CD4-positive, alpha-beta T cell treated with Interleukin-15 for 1 hour (primary cell): ENCODE measurements around the gene PODXL2.
"Not testable (repeated sequence)": the region's sequence is repeated elsewhere in the genome, so short reads cannot be mapped to it uniquely, and the experiment has no call there.

Experiments
- DNase-seq: peaks from one replicate; pipeline ENCODE4 v3.0.0-alpha.2; 2020

The PODXL2 gene

GRCh38 chr3:127676921-127677351, 48.0 kb downstream of the PODXL2 start:
- DNase-seq: peak; percentile 8

- peak; percentile 9 for DNase-seq
These were observed 48.7 kb downstream of the PODXL2 start for GRCh38 chr3:127677541-127678314.

GRCh38 chr3:127678315-127678599, 49.3 kb downstream of the PODXL2 start:
- DNase-seq: no peak

- peak; percentile 18 for DNase-seq
These were observed 49.9 kb downstream of the PODXL2 start for GRCh38 chr3:127678611-127679533.

- DNase-seq: peak; percentile 7
These were observed 50.7 kb downstream of the PODXL2 start for GRCh38 chr3:127679534-127680145.

GRCh38 chr3:127680146-127680661, 51.2 kb downstream of the PODXL2 start:
- DNase-seq: no peak

GRCh38 chr3:127680798-127681221, 51.8 kb downstream of the PODXL2 start:
- DNase-seq: peak; percentile 10

GRCh38 chr3:127682175-127682554, 53.2 kb downstream of the PODXL2 start:
- not testable (repeated sequence) for DNase-seq

GRCh38 chr3:127682561-127682960, 53.6 kb downstream of the PODXL2 start:
- peak; percentile 16 for DNase-seq

- peak; percentile 13 for DNase-seq
These were observed 56.1 kb downstream of the PODXL2 start for GRCh38 chr3:127684871-127685707.

- DNase-seq: no peak
These were observed 56.9 kb downstream of the PODXL2 start for GRCh38 chr3:127685708-127686511.

GRCh38 chr3:127686512-127686894, 57.5 kb downstream of the PODXL2 start:
- DNase-seq: no peak

- DNase-seq: no peak
These were observed 58.3 kb downstream of the PODXL2 start for GRCh38 chr3:127687228-127687737.

GRCh38 chr3:127688022-127688415, 59.0 kb downstream of the PODXL2 start:
- DNase-seq: no peak

- peak; percentile 7 for DNase-seq
These were observed 59.7 kb downstream of the PODXL2 start for GRCh38 chr3:127688416-127689265.

GRCh38 chr3:127689266-127689860, 60.4 kb downstream of the PODXL2 start:
- DNase-seq: peak; percentile 12

- DNase-seq: no peak
These were observed 61.1 kb downstream of the PODXL2 start for GRCh38 chr3:127690106-127690505.

GRCh38 chr3:127690823-127691452, 62.0 kb downstream of the PODXL2 start:
- DNase-seq: peak; percentile 34

- DNase-seq: no peak
These were observed 62.5 kb downstream of the PODXL2 start for GRCh38 chr3:127691489-127691888.
